GM12801 (cell line): ENCODE data around the gene ARMH3.

Source experiments
- TF ChIP-seq, protein P1 (sequence below): IDR thresholded peaks from one replicate; pipeline ENCODE4 v1.5.1; 2011; ENCODE audit warnings: control low read depth; ENCODE audit not compliant: insufficient read length; ENCODE audit errors: extremely low read depth

Gene ARMH3

DNA sequence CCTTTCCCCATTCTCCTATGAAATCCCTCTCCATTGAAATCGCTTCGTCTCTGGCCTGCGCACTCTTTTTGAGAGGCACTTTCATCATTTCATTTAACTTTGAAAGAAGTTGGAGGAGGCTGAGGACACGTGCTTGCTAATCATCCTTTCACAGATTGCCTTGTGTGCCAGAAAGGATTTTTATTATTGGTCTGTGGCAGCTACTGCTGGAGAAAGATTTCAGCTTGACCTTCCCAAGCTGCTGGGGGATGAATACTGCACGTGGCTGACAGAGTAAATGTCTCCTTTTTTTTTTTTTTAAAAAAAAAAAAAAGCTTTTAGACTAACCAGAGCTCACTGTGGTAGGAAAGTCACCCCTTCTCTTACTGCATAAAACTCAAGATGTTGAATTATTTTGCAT is 168.2 kb downstream of the ARMH3 start:
- TF ChIP-seq, protein P1, sequence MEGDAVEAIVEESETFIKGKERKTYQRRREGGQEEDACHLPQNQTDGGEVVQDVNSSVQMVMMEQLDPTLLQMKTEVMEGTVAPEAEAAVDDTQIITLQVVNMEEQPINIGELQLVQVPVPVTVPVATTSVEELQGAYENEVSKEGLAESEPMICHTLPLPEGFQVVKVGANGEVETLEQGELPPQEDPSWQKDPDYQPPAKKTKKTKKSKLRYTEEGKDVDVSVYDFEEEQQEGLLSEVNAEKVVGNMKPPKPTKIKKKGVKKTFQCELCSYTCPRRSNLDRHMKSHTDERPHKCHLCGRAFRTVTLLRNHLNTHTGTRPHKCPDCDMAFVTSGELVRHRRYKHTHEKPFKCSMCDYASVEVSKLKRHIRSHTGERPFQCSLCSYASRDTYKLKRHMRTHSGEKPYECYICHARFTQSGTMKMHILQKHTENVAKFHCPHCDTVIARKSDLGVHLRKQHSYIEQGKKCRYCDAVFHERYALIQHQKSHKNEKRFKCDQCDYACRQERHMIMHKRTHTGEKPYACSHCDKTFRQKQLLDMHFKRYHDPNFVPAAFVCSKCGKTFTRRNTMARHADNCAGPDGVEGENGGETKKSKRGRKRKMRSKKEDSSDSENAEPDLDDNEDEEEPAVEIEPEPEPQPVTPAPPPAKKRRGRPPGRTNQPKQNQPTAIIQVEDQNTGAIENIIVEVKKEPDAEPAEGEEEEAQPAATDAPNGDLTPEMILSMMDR = no peak

DNA sequence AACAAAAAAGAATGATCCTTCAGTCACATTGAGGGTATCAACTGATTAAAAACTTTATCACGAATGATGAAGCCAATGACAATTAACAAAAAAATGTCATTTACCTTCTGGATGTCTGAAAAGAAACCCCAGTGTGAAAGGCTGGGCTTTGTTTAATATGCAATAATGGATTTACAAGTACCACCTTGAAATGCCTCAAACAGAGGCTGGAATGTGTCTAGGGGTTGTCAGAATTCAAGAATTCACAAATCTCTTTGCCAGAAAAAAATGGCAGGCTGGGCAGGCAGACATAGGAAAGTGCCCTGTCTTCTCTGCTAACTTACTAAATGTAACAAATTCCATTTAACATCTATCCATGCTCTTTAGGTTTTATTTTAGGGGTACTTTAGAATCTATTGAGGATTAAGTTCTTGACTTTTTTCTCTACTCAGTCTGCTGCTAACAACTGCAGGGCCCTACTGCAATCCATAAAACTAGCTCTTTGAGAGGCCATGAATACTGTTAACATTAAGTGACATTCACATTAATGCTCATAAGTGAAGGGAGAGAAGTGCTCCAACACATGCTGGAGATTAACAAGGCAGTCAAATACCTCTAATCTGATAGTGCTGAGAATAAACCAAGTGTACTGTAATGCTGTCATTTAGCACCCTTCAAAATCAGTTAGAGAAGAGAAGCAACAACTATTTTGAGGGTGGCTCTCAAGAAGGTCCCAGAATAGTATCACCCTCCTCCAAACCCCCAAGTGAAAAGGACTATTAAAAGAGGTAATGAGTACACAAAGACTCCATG is 169.3 kb downstream of the ARMH3 start:
- TF ChIP-seq, protein P1 = no peak

DNA sequence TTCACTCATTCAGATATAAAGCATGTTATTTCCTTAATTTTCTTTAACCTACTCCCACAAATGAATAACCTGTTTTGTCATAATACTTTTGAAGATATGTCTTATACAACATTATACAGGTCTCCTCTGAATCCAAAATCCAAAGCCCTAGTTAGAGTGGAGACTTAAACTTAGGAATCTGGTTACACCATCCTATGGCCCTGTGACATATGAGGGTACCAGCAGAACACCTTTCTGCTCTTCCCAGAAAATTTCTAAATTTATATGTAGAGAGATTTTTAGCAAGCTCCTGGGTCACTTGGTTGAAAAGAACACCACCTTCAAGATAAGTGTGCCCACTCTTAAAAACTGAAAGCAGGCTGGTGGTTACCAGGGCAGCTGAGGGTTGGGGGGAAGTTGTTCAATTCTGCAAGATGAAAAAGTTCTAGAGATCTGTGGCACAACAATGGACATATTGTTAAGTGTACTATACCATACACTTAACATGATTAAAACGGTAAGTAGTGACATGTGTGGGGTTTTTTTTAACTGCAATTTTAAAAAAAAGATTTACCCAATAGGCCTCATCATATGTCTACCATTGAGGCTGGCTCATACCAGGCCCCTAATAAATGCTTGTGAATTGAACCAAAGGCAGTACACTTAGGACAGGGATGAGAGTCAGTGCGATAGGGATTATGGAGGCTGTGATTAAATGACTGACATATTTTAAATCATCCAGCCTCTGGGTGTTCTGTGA is 174.8 kb downstream of the ARMH3 start:
- TF ChIP-seq, protein P1 = no peak

DNA sequence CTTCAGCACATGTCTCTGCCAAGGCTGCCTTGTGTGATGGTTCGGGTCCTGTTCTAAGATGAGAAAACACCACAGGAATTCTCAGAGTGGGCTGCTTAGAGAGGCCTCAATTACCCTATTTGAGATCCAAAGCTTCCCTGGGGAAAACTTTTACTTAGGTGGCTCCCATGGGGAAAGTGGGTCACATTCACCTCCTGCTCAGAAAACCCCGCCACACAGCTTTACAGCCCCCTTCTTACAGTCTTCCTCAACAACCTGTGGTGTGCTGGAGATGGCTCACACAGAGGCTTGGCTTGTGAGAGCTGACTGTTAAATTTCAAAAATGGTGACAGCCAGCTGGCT is 175.8 kb downstream of the ARMH3 start:
- TF ChIP-seq, protein P1 = no peak

DNA sequence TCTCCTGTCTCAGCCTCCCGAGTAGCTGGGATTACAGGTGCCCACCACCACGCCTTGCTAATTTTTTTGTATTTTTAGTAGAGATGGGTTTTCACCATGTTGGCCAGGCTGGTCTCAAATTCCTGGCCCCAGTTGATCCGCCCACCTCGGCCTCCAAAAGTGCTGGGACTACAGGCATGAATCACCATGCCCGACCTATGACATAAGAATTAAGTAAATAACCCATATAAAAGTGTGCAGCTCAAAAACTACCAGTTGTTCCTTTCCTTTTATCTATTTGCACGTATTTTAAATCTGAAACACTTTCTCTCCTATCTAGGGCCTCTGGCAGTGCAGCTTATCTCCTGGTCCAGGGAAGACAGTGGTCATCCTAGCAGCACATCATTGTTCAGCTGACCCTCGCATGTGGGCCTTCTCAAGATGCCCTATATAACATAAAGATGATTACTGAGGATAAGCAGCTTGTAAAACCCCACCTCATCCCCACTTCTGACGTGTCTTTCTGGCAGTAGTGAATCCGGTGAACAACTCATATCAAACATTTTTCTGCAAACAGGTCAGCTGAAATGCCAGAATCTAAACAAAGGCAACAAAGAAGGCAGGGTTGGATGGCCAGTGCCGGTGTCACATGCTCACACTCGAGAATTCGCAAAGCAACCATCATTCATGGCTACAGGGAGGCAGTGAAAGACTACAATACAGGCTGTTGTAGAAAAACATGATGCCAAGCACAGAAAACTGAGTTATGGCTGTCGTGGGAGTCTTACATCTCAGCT is 176.3 kb downstream of the ARMH3 start:
- TF ChIP-seq, protein P1 = no peak

DNA sequence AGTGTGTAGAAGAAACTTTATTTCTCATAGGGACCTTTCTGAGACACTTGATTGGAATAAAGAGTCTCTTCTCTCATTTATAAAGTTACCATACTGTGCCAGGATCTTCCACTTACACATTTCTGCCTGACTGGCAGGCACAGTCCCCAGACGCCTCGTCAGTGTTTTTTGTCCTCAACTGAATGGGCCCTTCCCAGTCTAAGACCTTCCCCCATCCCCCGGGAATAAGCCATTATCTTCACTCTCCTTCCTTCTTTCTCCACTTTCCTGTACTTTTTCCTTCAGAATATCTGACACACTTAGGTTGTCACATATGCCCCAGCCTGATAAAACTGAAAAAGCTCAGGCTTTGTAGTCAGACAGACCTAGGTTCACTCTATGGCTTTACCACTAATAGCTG is 177.1 kb downstream of the ARMH3 start:
- TF ChIP-seq, protein P1 = no peak

DNA sequence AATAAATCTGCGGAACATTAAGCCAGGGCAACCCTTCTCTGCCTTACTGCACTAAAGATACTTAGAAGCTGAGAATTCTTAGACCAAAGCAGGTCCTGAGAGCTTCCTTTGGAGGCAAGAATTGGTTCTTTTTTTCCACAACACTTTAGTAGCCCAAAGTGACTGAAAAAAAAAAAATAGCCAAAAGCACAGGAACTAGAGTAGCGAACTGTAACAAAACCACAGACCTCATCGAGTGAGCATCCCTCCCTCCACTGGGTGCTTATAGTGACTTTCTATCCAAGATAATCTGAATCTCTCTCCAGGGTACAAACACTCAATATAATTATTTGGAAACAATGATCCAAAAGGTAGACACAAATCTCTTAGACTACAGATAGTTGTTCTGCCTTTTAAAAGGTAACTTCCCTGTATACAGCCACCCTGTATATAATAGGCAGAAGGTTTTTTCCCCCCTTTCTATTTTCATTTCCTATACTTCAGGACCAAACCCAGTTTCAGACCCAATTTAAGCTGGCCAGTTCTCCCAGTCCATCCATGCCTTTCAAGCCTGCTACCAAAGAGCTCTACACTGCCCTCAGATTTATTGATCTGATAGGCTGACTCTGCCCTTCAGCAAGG is 180.8 kb downstream of the ARMH3 start:
- TF ChIP-seq, protein P1 = no peak
